Measurements from ENCODE around the gene DERL3. TPM values are rescaled to one million over a fixed set of nuclear protein-coding genes. Genes with fewer than 3 reads are reported as not detected.

DERL3 gene
- total and polyA plus RNA-seq, 2 of the 13 experiments (the other 11 are each of a cell fraction or from before 2014, with no cell fraction given) = not detected

DNA sequence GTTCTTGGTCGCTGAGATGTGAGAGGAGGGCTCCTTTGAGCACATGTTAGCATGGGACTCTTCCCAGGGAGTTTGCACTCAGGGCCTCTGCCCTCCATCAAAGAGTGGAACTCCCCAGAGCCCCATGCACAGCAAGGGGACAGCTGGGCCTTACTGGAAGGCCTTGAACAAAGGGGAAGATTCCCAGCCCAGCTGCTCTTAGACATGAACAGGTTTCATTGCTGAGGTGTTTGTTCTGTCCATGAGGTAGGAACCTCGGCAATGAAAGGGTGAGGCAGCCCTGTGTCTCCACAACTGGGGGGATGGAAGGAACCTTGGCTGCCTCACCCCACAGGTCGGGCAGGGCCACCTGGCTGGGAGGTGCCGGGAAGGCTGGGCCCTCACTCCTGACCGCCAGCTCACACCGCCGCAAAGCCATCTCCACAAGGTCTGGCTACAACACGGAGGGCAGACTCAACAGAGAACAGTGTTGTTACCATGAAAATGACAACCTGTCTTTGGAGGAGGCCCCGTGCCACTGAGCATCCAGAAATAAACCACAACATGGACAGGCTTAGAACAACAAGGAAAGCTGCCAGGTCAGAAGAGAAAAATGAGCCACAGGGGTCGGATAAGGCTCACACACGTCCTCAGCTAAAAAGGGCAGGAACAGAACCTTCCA is 3.2 kb downstream of the DERL3 start:
- in situ Hi-C loops (cut with HindIII; ENCODE audit: extremely low pct_ligation_motif_present, low pct_unique_long_range_greater_than_20kb) = loop anchor here (25.0 kb wide), 1 partner anchor 223 kb away; no protein-coding TSS in a partner anchor
- Histone ChIP-seq H3K4me1 (ENCODE audit: insufficient read depth, low read length) (no peaks in the 10 kb centered on the region), H3K4me2 (ENCODE audit: low read depth, low read length) (no peak overlapping the region), H3K4me3 (replicated peaks in 1 of 3; ENCODE audit: insufficient read depth in 1 of 3, low read depth in 2 of 3, low read length in 3 of 3) (no peak overlapping the region), H3K79me2 (ENCODE audit: insufficient read depth, low read length) (no peaks in the 10 kb centered on the region), H4K20me1 (ENCODE audit: insufficient read depth, low read length) (no peaks in the 10 kb centered on the region), H3K9ac (ENCODE audit: insufficient read depth, low read depth, low read length) (no peak overlapping the region), H2AFZ (ENCODE audit: low read length) (no peak overlapping the region), H3K27me3 (ENCODE audit: control insufficient read depth in 1 of 2, insufficient read depth in 2 of 2, low read length in 2 of 2) (no peaks in the 10 kb centered on the region), H3K9me3 (ENCODE audit: low read length) (no peaks in the 10 kb centered on the region), H3K36me3 (replicated peaks in 1 of 2; ENCODE audit: control insufficient read depth in 1 of 2, insufficient read depth in 2 of 2, low read length in 2 of 2) (peaks cover 29 to 51% of the 10 kb centered on the region in 2 experiments; a peak in 4 of 5 replicates), H3K27ac (ENCODE audit: extremely low read length, insufficient read depth, low read length) (no peak overlapping the region)
- DNase-seq (ENCODE audit: low spot score) (no peak), ATAC-seq (no peak), FAIRE-seq (no peak)
- ChIA-PET POLR2A (interaction anchor here (1.4 kb wide), 1 partner anchor 22 kb away, joined by 6 read pairs; the partner anchor contains the start of gene SLC2A11), CTCF (ENCODE audit: low intra/inter-chr PET ratio, low total read pairs) (no interaction called here)
- intact Hi-C loops (cut with micrococcal nuclease; ENCODE audit: unreplicated experiment) = no loop called here
- 84% methylated on average over 7 of the region's 11 CpGs for WGBS (ENCODE audit: low lambda C conversion rate)
- TF ChIP-seq RBM22 (optimal IDR thresholded peaks at IDR 0.05; ENCODE audit: low read length) (peak; percentile 37), TBX2 (CRISPR knock-in tag; IDR thresholded peaks at IDR 0.05; ENCODE audit: borderline replicate concordance) (no peak)
- no TSS peak for BruUV-seq (replicated peaks)

DNA sequence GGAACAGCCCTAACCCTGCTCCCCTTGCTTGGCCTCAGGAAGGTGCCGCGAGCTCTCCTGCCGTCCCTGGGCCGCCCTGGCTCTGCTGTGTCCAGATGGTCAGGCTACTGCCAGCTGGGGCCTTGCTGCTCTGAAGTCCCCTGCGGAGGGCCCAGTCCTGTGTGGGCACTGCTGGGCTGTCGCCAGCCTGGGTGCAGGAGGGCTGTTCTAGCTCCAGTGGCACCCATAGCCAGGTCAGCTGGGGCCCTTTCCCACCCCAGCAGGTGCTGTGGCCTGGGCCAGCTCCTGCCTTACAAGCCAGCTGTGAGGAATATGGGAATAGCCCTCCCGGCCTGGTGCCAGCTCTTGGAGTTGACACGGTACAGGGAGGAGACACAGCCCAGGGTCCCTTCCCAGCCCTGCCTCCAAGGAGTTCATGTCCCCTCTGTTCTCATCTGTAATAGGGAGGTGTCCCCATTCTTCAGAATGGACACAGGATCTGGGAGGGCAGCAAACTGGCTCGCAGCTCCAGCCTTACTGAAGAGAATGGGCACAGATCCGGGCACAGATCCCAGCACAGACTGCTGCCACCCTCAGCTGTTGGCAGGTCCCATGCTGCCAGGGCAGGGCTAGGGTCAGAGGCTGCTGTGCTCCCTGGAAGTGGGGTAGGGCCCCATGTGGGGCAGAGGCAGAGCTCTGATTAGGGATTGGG is 3.9 kb downstream of the DERL3 start:
- Histone ChIP-seq H4K20me1 (ENCODE audit: insufficient read depth, low read length) (no peaks in the 10 kb centered on the region), H3K27me3 (ENCODE audit: control insufficient read depth in 1 of 2, insufficient read depth in 2 of 2, low read length in 2 of 2) (no peaks in the 10 kb centered on the region), H3K4me1 (ENCODE audit: insufficient read depth, low read length) (no peaks in the 10 kb centered on the region), H3K36me3 (replicated peaks in 1 of 2; ENCODE audit: control insufficient read depth in 1 of 2, insufficient read depth in 2 of 2, low read length in 2 of 2) (peaks cover 29 to 56% of the 10 kb centered on the region in 2 experiments; a peak in 4 of 5 replicates), H3K27ac (ENCODE audit: extremely low read length, insufficient read depth, low read length) (no peak overlapping the region), H3K79me2 (ENCODE audit: insufficient read depth, low read length) (no peaks in the 10 kb centered on the region), H3K9ac (ENCODE audit: insufficient read depth, low read depth, low read length) (no peak overlapping the region), H3K4me2 (ENCODE audit: low read depth, low read length) (no peak overlapping the region), H3K4me3 (replicated peaks in 1 of 3; ENCODE audit: insufficient read depth in 1 of 3, low read depth in 2 of 3, low read length in 3 of 3) (no peak overlapping the region), H3K9me3 (ENCODE audit: low read length) (no peaks in the 10 kb centered on the region), H2AFZ (ENCODE audit: low read length) (no peak overlapping the region)
- in situ Hi-C loops (cut with HindIII; ENCODE audit: extremely low pct_ligation_motif_present, low pct_unique_long_range_greater_than_20kb) = loop anchor here (25.0 kb wide), 1 partner anchor 223 kb away; no protein-coding TSS in a partner anchor
- intact Hi-C loops (cut with micrococcal nuclease; ENCODE audit: unreplicated experiment) = no loop called here
- CTCF ChIA-PET (ENCODE audit: low intra/inter-chr PET ratio, low total read pairs) = no interaction called here
- BruUV-seq (replicated peaks) = no TSS peak
- FAIRE-seq = no peak
- whole genome bisulfite sequencing (ENCODE audit: low lambda C conversion rate) = 100% methylated on average over 1 of the region's 10 CpGs
- TF ChIP-seq XRCC5 (optimal IDR thresholded peaks at IDR 0.05; ENCODE audit: low read length) (no peak), ZNF468 (CRISPR knock-in tag; IDR thresholded peaks at IDR 0.05) (no peak), NFE2 (CRISPR knock-in tag; IDR thresholded peaks at IDR 0.05) (no peak), HHEX (CRISPR knock-in tag; IDR thresholded peaks at IDR 0.05) (no peak), MZF1 (CRISPR knock-in tag; IDR thresholded peaks at IDR 0.05; ENCODE audit: borderline replicate concordance) (no peak), TGIF2 (CRISPR knock-in tag; IDR thresholded peaks at IDR 0.05) (no peak), ZNF558 (CRISPR knock-in tag; IDR thresholded peaks at IDR 0.05; ENCODE audit: borderline replicate concordance) (no peak), U2AF1 (optimal IDR thresholded peaks at IDR 0.05; ENCODE audit: low read depth, low read length) (no peak), ZC3H4 (CRISPR knock-in tag; IDR thresholded peaks at IDR 0.05; ENCODE audit: borderline replicate concordance) (no peak), ZNF577 (CRISPR knock-in tag; IDR thresholded peaks at IDR 0.05; ENCODE audit: borderline replicate concordance, low read depth) (no peak), HNF4A (CRISPR knock-in tag; IDR thresholded peaks at IDR 0.05) (no peak), JUND (CRISPR knock-in tag; IDR thresholded peaks at IDR 0.05) (no peak)
- TF ChIP-seq, protein P1, sequence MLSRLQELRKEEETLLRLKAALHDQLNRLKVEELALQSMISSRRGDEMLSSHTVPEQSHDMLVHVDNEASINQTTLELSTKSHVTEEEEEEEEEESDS (CRISPR knock-in tag; IDR thresholded peaks at IDR 0.05; ENCODE audit: borderline replicate concordance) = no peak
- ATAC-seq = no peak
- POLR2A ChIA-PET = interaction anchor here (1.4 kb wide), 1 partner anchor 23 kb away, joined by 6 read pairs; the partner anchor contains the start of gene SLC2A11
- DNase-seq (ENCODE audit: low spot score) = no peak
